ENCODE measurements around the gene NRARP. TPM values are rescaled to one million over a fixed set of nuclear protein-coding genes. Genes with fewer than 3 reads are reported as not detected.

Gene NRARP
- total and polyA plus RNA-seq, 2 of the 13 experiments (the other 11 are each of a cell fraction or from before 2014, with no cell fraction given): 0.22 to 0.46 TPM

- TF ChIP-seq GLMP (CRISPR knock-in tag; IDR thresholded peaks at IDR 0.05; ENCODE audit: borderline replicate concordance) (no peak), ZNF629 (CRISPR knock-in tag; conservative IDR thresholded peaks at IDR 0.05) (no peak), ARID5B (CRISPR knock-in tag; IDR thresholded peaks at IDR 0.05) (no peak), ASH2L (IDR thresholded peaks at IDR 0.05; ENCODE audit: insufficient read length, low read depth, low read length) (no peak), HMGXB4 (CRISPR knock-in tag; IDR thresholded peaks at IDR 0.05; ENCODE audit: borderline replicate concordance in 1 of 2, low read depth in 1 of 2) (no peak)
These were observed 29.0 kb downstream of the NRARP start (continued) for GRCh38 chr9:137273095-137273490.
